Sigmoid colon (tissue), 3 donors: Measurements from ENCODE around the gene NUMB.

Experiments
- CTCF ChIP-seq, 4 experiments: fragments of 450-650 bp in 3 of 4; fragments of 200-600 bp in 1 of 4; IDR thresholded peaks; one replicate each; pipeline ENCODE4 v1.5.1; 2016 to 2019; ENCODE audit warnings: antibody characterized with exemption in 4 of 4, mild to moderate bottlenecking in 3 of 4, moderate library complexity in 2 of 4
- POLR2A ChIP-seq, 2 donors: fragments of 450-650 bp; IDR thresholded peaks; one replicate each; pipeline ENCODE4 v1.6.1; 2016; ENCODE audit warnings: antibody characterized with exemption in 2 of 2, mild to moderate bottlenecking in 2 of 2, moderate library complexity in 2 of 2

- TF ChIP-seq POLR2A (IDR thresholded peaks at IDR 0.05) (no peak), CTCF (IDR thresholded peaks at IDR 0.05) (no peak)
Observed at GRCh38 chr14:73465823-73466532, 7.6 kb upstream of the NUMB start.
